ENCODE measurements around the gene CELF4. TPM values are rescaled to one million over a fixed set of nuclear protein-coding genes. Genes with fewer than 3 reads are reported as not detected.

CELF4 gene
- total and polyA plus RNA-seq, 2 donors (not counting 1 experiment from before 2014, with no cell fraction given): 0.17 TPM; not detected in 1

DNA sequence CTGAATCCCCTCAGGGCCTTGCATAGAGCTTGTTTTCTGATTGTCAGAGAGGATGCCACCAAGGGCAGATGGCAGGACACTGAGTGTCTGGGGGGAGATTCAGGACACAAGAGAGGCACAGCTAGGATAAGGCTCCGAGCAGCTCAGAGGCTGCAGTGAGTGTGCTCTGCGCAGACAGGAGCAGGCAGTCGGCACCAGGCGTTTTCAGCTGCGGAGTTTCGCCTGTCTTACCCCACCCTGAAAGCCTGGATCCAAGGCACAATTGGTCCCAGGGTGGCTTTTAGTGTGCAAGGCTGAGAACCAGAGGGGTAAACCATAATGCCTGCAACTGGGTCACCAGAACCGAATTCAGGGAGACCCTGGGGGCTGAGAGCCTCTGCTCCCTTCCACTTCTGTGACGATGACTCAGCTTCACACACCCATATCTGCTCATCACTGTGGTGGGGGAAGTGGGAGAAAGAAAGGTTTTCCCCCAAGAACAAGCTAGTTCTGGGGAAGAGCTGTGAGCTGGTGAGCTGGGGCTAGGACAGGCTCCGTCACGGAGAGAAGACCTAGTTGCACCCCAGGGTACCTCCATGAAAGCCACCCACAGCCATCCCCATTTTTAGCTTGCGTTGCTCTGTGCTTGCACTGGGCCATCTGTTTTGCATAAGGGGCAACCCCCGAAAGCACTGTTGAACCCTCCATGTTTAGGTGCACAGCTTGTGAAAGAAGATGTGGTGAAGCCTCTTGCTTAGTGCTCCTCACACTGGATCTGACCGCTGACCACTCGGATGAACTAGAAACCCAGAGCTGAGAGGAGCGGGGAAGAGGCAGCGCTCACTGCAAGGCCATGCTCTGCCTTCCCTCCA is 173.7 kb downstream of the CELF4 start:
- Histone ChIP-seq H2AFZ (ENCODE audit: low read length) (no peak overlapping the region), H3K27ac (ENCODE audit: insufficient read depth, low read length) (no peak overlapping the region), H3K36me3 (ENCODE audit: control insufficient read depth, insufficient read depth, low read length) (no peaks in the 10 kb centered on the region), H4K20me1 (ENCODE audit: control insufficient read depth, extremely low read depth, insufficient read depth, low read length) (no peaks in the 10 kb centered on the region), H3K79me2 (ENCODE audit: control insufficient read depth, insufficient read depth, low read length) (no peaks in the 10 kb centered on the region), H3K4me1 (ENCODE audit: control insufficient read depth, extremely low read depth, insufficient read depth, low read length) (peaks cover 9% of the 10 kb centered on the region), H3K9ac (ENCODE audit: insufficient read depth, low read length) (no peak overlapping the region), H3K9me3 (ENCODE audit: control insufficient read depth, insufficient read depth, low read depth, low read length) (no peaks in the 10 kb centered on the region), H3K4me2 (ENCODE audit: extremely low read depth, insufficient read depth, low read length) (no peak overlapping the region), H3K4me3 (replicated peaks in 1 of 4; ENCODE audit: control extremely low read depth in 1 of 4, insufficient read depth in 1 of 4, low read depth in 3 of 4, low read length in 4 of 4) (no peak overlapping the region), H3K27me3 (ENCODE audit: control insufficient read depth, insufficient read depth, low read length) (peaks cover 2% of the 10 kb centered on the region)
- TF ChIP-seq CTCF (conservative IDR thresholded peaks at IDR 0.05 in 1 of 2, IDR thresholded peaks at IDR 0.05 in 1 of 2; ENCODE audit: low read depth in 1 of 2, low read length in 2 of 2): no peak
- TF ChIP-seq EZH2 (IDR thresholded peaks at IDR 0.05; ENCODE audit: low read length, missing control alignments): no peak
- no peak for DNase-seq (ENCODE audit: low read depth in 2 of 2)

DNA sequence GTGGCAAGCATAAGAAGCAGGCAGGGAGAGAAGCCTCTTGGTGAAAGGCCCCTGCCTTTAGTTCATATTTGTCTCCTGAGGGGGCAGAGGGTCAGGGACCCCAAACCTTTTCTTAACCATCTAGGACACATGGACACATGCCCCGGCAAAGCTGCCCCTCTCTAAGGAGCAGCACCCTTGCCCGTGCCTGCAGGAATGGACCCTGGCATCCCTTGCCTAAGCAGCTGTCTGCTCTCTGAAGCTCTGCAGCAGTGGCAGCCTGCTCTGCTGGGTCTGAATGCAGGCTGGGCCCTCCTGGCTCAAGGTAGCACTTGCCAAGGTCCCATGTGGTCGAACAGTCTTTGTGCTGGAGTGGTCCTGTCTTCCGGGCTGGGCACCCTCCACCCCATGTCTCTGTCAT is 174.4 kb downstream of the CELF4 start:
- Histone ChIP-seq H3K4me3 (replicated peaks in 1 of 4; ENCODE audit: control extremely low read depth in 1 of 4, insufficient read depth in 1 of 4, low read depth in 3 of 4, low read length in 4 of 4) (no peak overlapping the region), H3K4me1 (ENCODE audit: control insufficient read depth, extremely low read depth, insufficient read depth, low read length) (peaks cover 5% of the 10 kb centered on the region), H4K20me1 (ENCODE audit: control insufficient read depth, extremely low read depth, insufficient read depth, low read length) (no peaks in the 10 kb centered on the region), H2AFZ (ENCODE audit: low read length) (no peak overlapping the region), H3K27me3 (ENCODE audit: control insufficient read depth, insufficient read depth, low read length) (peaks cover 2% of the 10 kb centered on the region), H3K9ac (ENCODE audit: insufficient read depth, low read length) (no peak overlapping the region), H3K9me3 (ENCODE audit: control insufficient read depth, insufficient read depth, low read depth, low read length) (no peaks in the 10 kb centered on the region), H3K79me2 (ENCODE audit: control insufficient read depth, insufficient read depth, low read length) (no peaks in the 10 kb centered on the region), H3K27ac (ENCODE audit: insufficient read depth, low read length) (no peak overlapping the region), H3K4me2 (ENCODE audit: extremely low read depth, insufficient read depth, low read length) (no peak overlapping the region), H3K36me3 (ENCODE audit: control insufficient read depth, insufficient read depth, low read length) (no peaks in the 10 kb centered on the region)
- TF ChIP-seq CTCF (conservative IDR thresholded peaks at IDR 0.05 in 1 of 2, IDR thresholded peaks at IDR 0.05 in 1 of 2; ENCODE audit: low read depth in 1 of 2, low read length in 2 of 2) (no peak), EZH2 (IDR thresholded peaks at IDR 0.05; ENCODE audit: low read length, missing control alignments) (no peak)
- DNase-seq (ENCODE audit: low read depth in 2 of 2): no peak

- H3K9me3 ChIP-seq (ENCODE audit: control insufficient read depth, insufficient read depth, low read depth, low read length): no peaks in the 10 kb centered on the region
- H4K20me1 ChIP-seq (ENCODE audit: control insufficient read depth, extremely low read depth, insufficient read depth, low read length): no peaks in the 10 kb centered on the region
- no peak overlapping the region for H3K4me2 ChIP-seq (ENCODE audit: extremely low read depth, insufficient read depth, low read length)
- H3K79me2 ChIP-seq (ENCODE audit: control insufficient read depth, insufficient read depth, low read length): no peaks in the 10 kb centered on the region
- no peak for DNase-seq (ENCODE audit: low read depth in 2 of 2)
- H3K27me3 ChIP-seq (ENCODE audit: control insufficient read depth, insufficient read depth, low read length): peaks cover 2% of the 10 kb centered on the region
- H3K27ac ChIP-seq (ENCODE audit: insufficient read depth, low read length): no peak overlapping the region
- peaks cover 5% of the 10 kb centered on the region for H3K4me1 ChIP-seq (ENCODE audit: control insufficient read depth, extremely low read depth, insufficient read depth, low read length)
- no peaks in the 10 kb centered on the region for H3K36me3 ChIP-seq (ENCODE audit: control insufficient read depth, insufficient read depth, low read length)
- no peak overlapping the region for H2AFZ ChIP-seq (ENCODE audit: low read length)
- no peak overlapping the region for H3K4me3 ChIP-seq (replicated peaks in 1 of 4; ENCODE audit: control extremely low read depth in 1 of 4, insufficient read depth in 1 of 4, low read depth in 3 of 4, low read length in 4 of 4)
- no peak for TF ChIP-seq CTCF (conservative IDR thresholded peaks at IDR 0.05 in 1 of 2, IDR thresholded peaks at IDR 0.05 in 1 of 2; ENCODE audit: low read depth in 1 of 2, low read length in 2 of 2)
- no peak for TF ChIP-seq EZH2 (IDR thresholded peaks at IDR 0.05; ENCODE audit: low read length, missing control alignments)
- H3K9ac ChIP-seq (ENCODE audit: insufficient read depth, low read length): no peak overlapping the region
These were observed 174.9 kb downstream of the CELF4 start for GRCh38 chr18:37390687-37391086.
